HepG2 (cell line): Measurements from ENCODE around the gene PRCP. TPM values are rescaled to one million over a fixed set of nuclear protein-coding genes. Genes with fewer than 3 reads are reported as not detected.

Experiments
- E2F5 ChIP-seq: sonication (generic); formaldehyde crosslinking; conservative IDR thresholded peaks from 2 replicates; pipeline ENCODE4 v1.4.0; 2020; ENCODE audit warnings: missing genetic modification reagents
- FOXK2 ChIP-seq: fragments of 450-650 bp; IDR thresholded peaks from 2 replicates; pipeline ENCODE4 v1.6.1; 2016
- HIC2 ChIP-seq: sonication (generic); formaldehyde crosslinking; IDR thresholded peaks from 2 replicates; pipeline ENCODE4 v1.9.0; 2022; ENCODE audit warnings: low read depth, missing genetic modification reagents
- HNF4G ChIP-seq, 2 experiments: sonication (generic) in 1 of 2; formaldehyde crosslinking in 1 of 2; IDR thresholded peaks; 2 replicates each; pipeline versions ENCODE4 v1.4.0 to v1.6.1; 2011 to 2020; ENCODE audit warnings: borderline replicate concordance in 2 of 2, low read depth in 2 of 2, mild to moderate bottlenecking in 2 of 2, low read length in 1 of 2, missing genetic modification reagents in 1 of 2, moderate library complexity in 1 of 2
- NR0B2 ChIP-seq: sonication (generic); formaldehyde crosslinking; IDR thresholded peaks from 2 replicates; pipeline ENCODE4 v1.4.0; 2020; ENCODE audit warnings: mild to moderate bottlenecking, missing genetic modification reagents
- POGK ChIP-seq: sonication (generic); formaldehyde crosslinking; conservative IDR thresholded peaks from 2 replicates; pipeline ENCODE4 v1.8.0; 2022; ENCODE audit warnings: mild to moderate bottlenecking, moderate library complexity, missing genetic modification reagents
- REXO4 ChIP-seq: sonication (generic); formaldehyde crosslinking; IDR thresholded peaks from 2 replicates; pipeline ENCODE4 v1.8.0; 2022; ENCODE audit warnings: missing genetic modification reagents, mild to moderate bottlenecking, borderline replicate concordance
- SKIL ChIP-seq: sonication (generic); formaldehyde crosslinking; IDR thresholded peaks from 2 replicates; pipeline ENCODE4 v1.8.0; 2022; ENCODE audit warnings: missing genetic modification reagents, mild to moderate bottlenecking, moderate library complexity, borderline replicate concordance
- SP140L ChIP-seq: sonication (generic); formaldehyde crosslinking; IDR thresholded peaks from 2 replicates; pipeline ENCODE4 v1.4.0; 2020; ENCODE audit warnings: missing genetic modification reagents, borderline replicate concordance
- YEATS4 ChIP-seq: sonication (generic); formaldehyde crosslinking; IDR thresholded peaks from 2 replicates; pipeline ENCODE4 v1.4.0; 2020; ENCODE audit warnings: missing genetic modification reagents, borderline replicate concordance
- ZC3H4 ChIP-seq: sonication (generic); formaldehyde crosslinking; IDR thresholded peaks from 2 replicates; pipeline ENCODE4 v1.4.0; 2020; ENCODE audit warnings: missing genetic modification reagents, borderline replicate concordance
- ZFP36 ChIP-seq: fragments of 150-350 bp; IDR thresholded peaks from 2 replicates; pipeline ENCODE4 v1.6.1; 2018; ENCODE audit warnings: borderline replicate concordance, low read length, low read depth; ENCODE audit not compliant: partially characterized antibody
- ZNF18 ChIP-seq: sonication (generic); formaldehyde crosslinking; IDR thresholded peaks from 2 replicates; pipeline ENCODE4 v1.8.0; 2022; ENCODE audit warnings: mild to moderate bottlenecking, missing genetic modification reagents; ENCODE audit not compliant: insufficient replicate concordance
- ZNF383 ChIP-seq: sonication (generic); formaldehyde crosslinking; IDR thresholded peaks from 2 replicates; pipeline ENCODE4 v1.4.0; 2020; ENCODE audit warnings: missing genetic modification reagents, mild to moderate bottlenecking, borderline replicate concordance
- ZNF547 ChIP-seq: sonication (generic); formaldehyde crosslinking; IDR thresholded peaks from 2 replicates; pipeline ENCODE4 v1.5.1; 2020; ENCODE audit warnings: mild to moderate bottlenecking, missing genetic modification reagents
- ZNF567 ChIP-seq: sonication (generic); formaldehyde crosslinking; IDR thresholded peaks from 2 replicates; pipeline ENCODE4 v1.8.1; 2023; ENCODE audit warnings: mild to moderate bottlenecking, missing genetic modification reagents, borderline replicate concordance
- ZNF850 ChIP-seq: sonication (generic); formaldehyde crosslinking; conservative IDR thresholded peaks from 2 replicates; pipeline ENCODE4 v1.9.0; 2021; ENCODE audit warnings: mild to moderate bottlenecking, missing genetic modification reagents
- polyA plus RNA-seq, 8 experiments: library from polyadenylated mRNA; depleted of rRNA in 3 of 8; stranded (reverse) in 7 of 8; unstranded in 1 of 8; fragments of >200 nt; fragmentation: Illumina TruSeq in 4 of 8; extraction: Trizol in 4 of 8; gene quantifications; 2 replicates each; pipeline versions ENCODE4 v1.2.1 to v1.2.3, GENCODE V29; 2011 to 2016; ENCODE audit warnings: low read depth in 4 of 8, missing spikeins in 1 of 8, mixed read lengths in 1 of 8; ENCODE audit not compliant: insufficient read depth in 1 of 8
- total RNA-seq, 5 experiments: library from RNA; depleted of rRNA; stranded (reverse); fragments of >200 nt; fragmentation: Illumina TruSeq; extraction: Trizol; gene quantifications; 2 replicates each; pipeline ENCODE4 v1.2.3, GENCODE V29; 2016; ENCODE audit warnings: low read depth in 1 of 5

PRCP gene
- total and polyA plus RNA-seq, 2 of the 13 experiments (the other 11 are each of a cell fraction or from before 2014, with no cell fraction given), result 84.2 to 105 TPM

- no peak; the same call in 1 of the 2 replicates for TF ChIP-seq ZNF567
- 0 out of 2 replicates have a peak, but pooled peaks have one; percentile 34 for TF ChIP-seq FOXK2
- TF ChIP-seq NR0B2 (CRISPR knock-in tag), result peak; percentile 10
- TF ChIP-seq SKIL (CRISPR knock-in tag), result no peak
- no peak for TF ChIP-seq SP140L (CRISPR knock-in tag)
- TF ChIP-seq POGK (CRISPR knock-in tag), result no peak
- TF ChIP-seq HIC2 (CRISPR knock-in tag), result 0 out of 2 replicates have a peak, but pooled peaks have one; percentile 50
- peak; percentile 20 for TF ChIP-seq ZNF18 (CRISPR knock-in tag)
- TF ChIP-seq REXO4, result no peak
- no peak for TF ChIP-seq ZC3H4
- no peak for TF ChIP-seq E2F5 (CRISPR knock-in tag)
- TF ChIP-seq ZNF383, result peak; percentile 57; the same call in 1 of the 2 replicates
- TF ChIP-seq HNF4G (IDR thresholded peaks at IDR 0.05; ENCODE audit: borderline replicate concordance, low read depth, low read length), result peak; percentile 24; the same call in 1 of the 2 replicates
- TF ChIP-seq HNF4G (CRISPR knock-in tag; IDR thresholded peaks at IDR 0.05; ENCODE audit: borderline replicate concordance, low read depth), result no peak
- TF ChIP-seq ZNF547 (CRISPR knock-in tag), result no peak; the same call in 1 of the 2 replicates
- peak; percentile 68; the same call in 1 of the 2 replicates for TF ChIP-seq YEATS4 (CRISPR knock-in tag)
- TF ChIP-seq ZNF850, result no peak
- TF ChIP-seq ZFP36, result no peak
These were observed at the start of gene PRCP (continued) for GRCh38 chr11:82900277-82901164.
